ENCODE measurements around the gene FAM13C. TPM values are rescaled to one million over a fixed set of nuclear protein-coding genes. Genes with fewer than 3 reads are reported as not detected.
A peak's percentile ranks its signal among the peaks of the same experiment; 100 is the strongest.
"Not testable (repeated sequence)": the region's sequence is repeated elsewhere in the genome, so short reads cannot be mapped to it uniquely, and the experiment has no call there.

The FAM13C gene
- total RNA-seq, 4 donors from 2014 or later: 6.0 to 125 (median 17.6) TPM

GRCh38 chr10:59243611-59244195 lies 118.6 kb downstream of the FAM13C start:
- in situ Hi-C loops (cut with MboI; ENCODE audit: low sequenced_read_pairs in 4 of 4) (loop anchor here (5.0 to 25.0 kb wide), 9 partner anchors 211 to 794 kb away; no protein-coding TSS in a partner anchor), intact Hi-C loops (cut with DNase I; ENCODE audit: low total_unique reads) (loop anchor here (5.0 to 10.0 kb wide), 3 partner anchors 119 to 791 kb away; partner anchors contain the start of gene FAM13C)
- TF ChIP-seq CTCF (IDR thresholded peaks at IDR 0.05 in 4 of 5, conservative IDR thresholded peaks at IDR 0.05 in 1 of 5) (no peak), POLR2A (IDR thresholded peaks at IDR 0.05) (no peak)
- H3K36me3 ChIP-seq: peaks cover 0 to 6% of the 10 kb centered on the region in 2 donors
- H3K4me1 ChIP-seq: peaks cover 0 to 8% of the 10 kb centered on the region in 2 donors
- H3K4me3 ChIP-seq: no peak overlapping the region
- no peaks in the 10 kb centered on the region for H3K27me3 ChIP-seq
- ATAC-seq: no peak
- H3K9me3 ChIP-seq: no peaks in the 10 kb centered on the region
- H3K27ac ChIP-seq: no peak overlapping the region
- no peak for DNase-seq

- no peaks in the 10 kb centered on the region for H3K27me3 ChIP-seq
- ATAC-seq (no peak), DNase-seq (no peak)
- H3K4me1 ChIP-seq: peaks cover 0 to 8% of the 10 kb centered on the region in 2 donors
- H3K4me3 ChIP-seq: no peak overlapping the region
- peaks cover 0 to 6% of the 10 kb centered on the region in 2 donors for H3K36me3 ChIP-seq
- H3K27ac ChIP-seq: no peak overlapping the region
- intact Hi-C loops (cut with DNase I; ENCODE audit: low total_unique reads) (loop anchor here (5.0 to 10.0 kb wide), 3 partner anchors 119 to 792 kb away; partner anchors contain the start of gene FAM13C), in situ Hi-C loops (cut with MboI; ENCODE audit: low sequenced_read_pairs in 4 of 4) (loop anchor here (5.0 to 25.0 kb wide), 9 partner anchors 212 to 794 kb away; no protein-coding TSS in a partner anchor)
- H3K9me3 ChIP-seq: no peaks in the 10 kb centered on the region
- TF ChIP-seq CTCF (IDR thresholded peaks at IDR 0.05 in 4 of 5, conservative IDR thresholded peaks at IDR 0.05 in 1 of 5): no peak
- no peak for TF ChIP-seq POLR2A (IDR thresholded peaks at IDR 0.05)
These were observed 119.4 kb downstream of the FAM13C start for GRCh38 chr10:59242991-59243390.

GRCh38 chr10:59242057-59242456 lies 120.3 kb downstream of the FAM13C start:
- DNase-seq: no peak
- peaks cover 0 to 8% of the 10 kb centered on the region in 2 donors for H3K4me1 ChIP-seq
- no peak overlapping the region for H3K4me3 ChIP-seq
- ATAC-seq: no peak
- no peaks in the 10 kb centered on the region for H3K9me3 ChIP-seq
- TF ChIP-seq POLR2A (IDR thresholded peaks at IDR 0.05) (no peak), CTCF (IDR thresholded peaks at IDR 0.05 in 4 of 5, conservative IDR thresholded peaks at IDR 0.05 in 1 of 5) (no peak)
- no peaks in the 10 kb centered on the region for H3K27me3 ChIP-seq
- in situ Hi-C loops (cut with MboI; ENCODE audit: low sequenced_read_pairs in 4 of 4) (loop anchor here (5.0 to 25.0 kb wide), 9 partner anchors 213 to 795 kb away; no protein-coding TSS in a partner anchor), intact Hi-C loops (cut with DNase I; ENCODE audit: low total_unique reads) (loop anchor here (5.0 to 10.0 kb wide), 3 partner anchors 120 to 793 kb away; partner anchors contain the start of gene FAM13C)
- peaks cover 0 to 2% of the 10 kb centered on the region in 2 donors for H3K36me3 ChIP-seq
- no peak overlapping the region for H3K27ac ChIP-seq

- Histone ChIP-seq H3K36me3 (no peaks in the 10 kb centered on the region), H3K4me3 (no peak overlapping the region), H3K9me3 (no peaks in the 10 kb centered on the region), H3K27me3 (no peaks in the 10 kb centered on the region), H3K27ac (peak overlapping the region in 1 of 4 donors; percentile 9), H3K4me1 (peaks cover 0 to 8% of the 10 kb centered on the region in 2 donors)
- DNase-seq (no peak), ATAC-seq (peak in 1 of 2 donors; percentile 48)
- in situ Hi-C loops (cut with MboI; ENCODE audit: low sequenced_read_pairs in 4 of 4): loop anchor here (5.0 to 25.0 kb wide), 9 partner anchors 214 to 797 kb away; no protein-coding TSS in a partner anchor
- intact Hi-C loops (cut with DNase I; ENCODE audit: low total_unique reads): loop anchor here (1.0 to 10.0 kb wide), 6 partner anchors 122 to 794 kb away; partner anchors contain the start of gene FAM13C
- peak; percentile 69 to 81 (median 70) for TF ChIP-seq CTCF (IDR thresholded peaks at IDR 0.05 in 4 of 5, conservative IDR thresholded peaks at IDR 0.05 in 1 of 5)
- TF ChIP-seq POLR2A (IDR thresholded peaks at IDR 0.05): no peak
These were observed 121.7 kb downstream of the FAM13C start for GRCh38 chr10:59240582-59241183.

- H3K27me3 ChIP-seq, H3K36me3 ChIP-seq, H3K27ac ChIP-seq, DNase-seq, H3K9me3 ChIP-seq, H3K4me3 ChIP-seq, ATAC-seq, H3K4me1 ChIP-seq: not testable (repeated sequence)
- in situ Hi-C loops (cut with MboI; ENCODE audit: low sequenced_read_pairs in 4 of 4) (loop anchor here (5.0 to 25.0 kb wide), 6 partner anchors 228 to 798 kb away; no protein-coding TSS in a partner anchor), intact Hi-C loops (cut with DNase I; ENCODE audit: low total_unique reads) (loop anchor here (5.0 to 10.0 kb wide), 2 partner anchors 457 to 666 kb away; partner anchors contain the start of gene CCDC6)
These were observed 123.2 kb downstream of the FAM13C start for GRCh38 chr10:59239108-59239507.
